SH-SY5Y (cell line): ENCODE measurements around the gene CA10.

Source experiments
- GATA2 ChIP-seq: IDR thresholded peaks from 2 replicates; pipeline ENCODE4 v1.6.1; 2011; ENCODE audit warnings: mild to moderate bottlenecking, low read depth, low read length
- GATA3 ChIP-seq: IDR thresholded peaks from 2 replicates; pipeline ENCODE4 v1.6.1; 2011; ENCODE audit warnings: low read depth, mild to moderate bottlenecking, low read length, moderate library complexity

DNA sequence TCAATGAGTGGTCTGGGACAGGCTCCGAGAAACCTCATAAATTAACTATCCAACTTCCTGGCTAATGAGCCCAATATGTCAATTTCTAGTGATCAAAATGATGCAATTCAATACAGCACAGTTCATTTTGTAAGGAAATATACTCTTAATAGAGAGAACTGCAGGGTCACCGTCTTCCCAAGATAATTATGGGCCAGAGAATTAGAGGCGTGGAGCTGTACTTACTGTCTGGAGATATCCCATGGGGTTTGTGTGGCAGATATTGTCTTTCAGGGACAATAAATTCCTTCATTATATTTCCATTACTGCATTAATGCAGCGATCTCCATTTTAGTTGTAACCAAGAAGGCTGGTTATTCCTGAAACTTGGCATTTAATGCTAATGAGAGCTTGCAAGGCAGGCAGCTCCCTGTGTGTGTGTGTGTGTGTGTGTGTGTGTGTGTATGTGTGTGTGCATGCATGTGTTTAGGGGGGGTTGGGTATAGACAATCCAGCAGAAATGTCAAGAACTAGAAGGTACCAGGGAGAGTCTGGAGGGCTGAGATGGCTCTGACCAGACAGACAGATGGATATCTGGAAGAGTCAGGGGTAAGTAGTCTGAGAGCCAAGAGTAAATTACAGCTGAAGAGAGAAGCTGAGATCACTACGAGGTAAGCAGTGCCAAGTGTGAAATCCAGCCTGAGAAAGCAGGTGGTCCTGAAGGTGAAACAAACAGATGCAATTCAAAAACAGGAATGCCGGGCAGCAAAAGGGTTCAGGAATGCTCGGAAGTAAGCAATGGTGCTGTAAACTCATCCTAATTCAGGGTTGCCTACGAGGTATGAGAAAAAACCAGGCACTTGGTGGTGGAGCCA lies 393.0 kb downstream of the CA10 start:
- no peak for TF ChIP-seq GATA3
- TF ChIP-seq GATA2 = no peak
